BE2C (cell line): ENCODE data around the gene TBC1D21. TPM values are rescaled to one million over a fixed set of nuclear protein-coding genes. Genes with fewer than 3 reads are reported as not detected.

Experiments
- DNase-seq: peaks from one replicate; pipeline ENCODE4 v3.0.0-alpha.2; 2020
- H3K27me3 ChIP-seq: fragments of 250-450 bp; sonication (Bioruptor Pico); 2 replicates; pipeline ENCODE4 v1.5.1; 2020; ENCODE audit warnings: mild to moderate bottlenecking
- H3K36me3 ChIP-seq: fragments of 250-450 bp; sonication (Bioruptor Pico); 2 replicates; pipeline ENCODE4 v1.5.1; 2020; ENCODE audit warnings: mild to moderate bottlenecking
- H3K4me1 ChIP-seq: fragments of 250-450 bp; sonication (Bioruptor Pico); 2 replicates; pipeline ENCODE4 v1.5.1; 2020
- H3K4me3 ChIP-seq: 2 replicates; pipeline ENCODE4 v1.5.1; 2011; ENCODE audit warnings: low read depth, low read length
- H3K9me3 ChIP-seq: fragments of 250-450 bp; sonication (Bioruptor Pico); 2 replicates; pipeline ENCODE4 v1.5.1; 2020
- polyA plus RNA-seq: library from polyadenylated mRNA; unstranded; fragments of >200 nt; gene quantifications from one replicate; pipeline ENCODE4 v1.2.1, GENCODE V29; 2012; ENCODE audit warnings: low read depth, missing spikeins; ENCODE audit not compliant: insufficient read length, insufficient read depth
- TF ChIP-seq, protein P1 (sequence below): IDR thresholded peaks from 2 replicates; pipeline ENCODE4 v1.5.1; 2012; ENCODE audit warnings: mild to moderate bottlenecking, low read depth, low read length

TBC1D21 gene, protein sequence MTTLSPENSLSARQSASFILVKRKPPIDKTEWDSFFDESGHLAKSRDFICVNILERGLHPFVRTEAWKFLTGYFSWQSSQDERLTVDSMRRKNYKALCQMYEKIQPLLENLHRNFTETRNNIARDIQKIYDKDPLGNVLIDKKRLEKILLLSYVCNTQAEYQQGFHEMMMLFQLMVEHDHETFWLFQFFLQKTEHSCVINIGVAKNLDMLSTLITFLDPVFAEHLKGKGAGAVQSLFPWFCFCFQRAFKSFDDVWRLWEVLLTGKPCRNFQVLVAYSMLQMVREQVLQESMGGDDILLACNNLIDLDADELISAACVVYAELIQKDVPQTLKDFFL
- polyA plus RNA-seq: not detected

GRCh38 chr15:73873456-73873855 is at the start of gene TBC1D21:
TBC1D21 (plus strand) TSS chr15:73873564; CDS start chr15:73873710, 146 bp downstream.
- TF ChIP-seq, protein P1, sequence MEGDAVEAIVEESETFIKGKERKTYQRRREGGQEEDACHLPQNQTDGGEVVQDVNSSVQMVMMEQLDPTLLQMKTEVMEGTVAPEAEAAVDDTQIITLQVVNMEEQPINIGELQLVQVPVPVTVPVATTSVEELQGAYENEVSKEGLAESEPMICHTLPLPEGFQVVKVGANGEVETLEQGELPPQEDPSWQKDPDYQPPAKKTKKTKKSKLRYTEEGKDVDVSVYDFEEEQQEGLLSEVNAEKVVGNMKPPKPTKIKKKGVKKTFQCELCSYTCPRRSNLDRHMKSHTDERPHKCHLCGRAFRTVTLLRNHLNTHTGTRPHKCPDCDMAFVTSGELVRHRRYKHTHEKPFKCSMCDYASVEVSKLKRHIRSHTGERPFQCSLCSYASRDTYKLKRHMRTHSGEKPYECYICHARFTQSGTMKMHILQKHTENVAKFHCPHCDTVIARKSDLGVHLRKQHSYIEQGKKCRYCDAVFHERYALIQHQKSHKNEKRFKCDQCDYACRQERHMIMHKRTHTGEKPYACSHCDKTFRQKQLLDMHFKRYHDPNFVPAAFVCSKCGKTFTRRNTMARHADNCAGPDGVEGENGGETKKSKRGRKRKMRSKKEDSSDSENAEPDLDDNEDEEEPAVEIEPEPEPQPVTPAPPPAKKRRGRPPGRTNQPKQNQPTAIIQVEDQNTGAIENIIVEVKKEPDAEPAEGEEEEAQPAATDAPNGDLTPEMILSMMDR: no peak
- Histone ChIP-seq H3K36me3 (no peaks in the 10 kb centered on the region), H3K4me1 (no peaks in the 10 kb centered on the region), H3K27me3 (no peaks in the 10 kb centered on the region; the same call in none of the 2 replicates), H3K4me3 (no peak within 1 kb of the TSS), H3K9me3 (no peaks in the 10 kb centered on the region)
- no peak for DNase-seq

- DNase-seq: no peak
- TF ChIP-seq, protein P1: no peak
- no peaks in the 10 kb centered on the region for H3K36me3 ChIP-seq
- H3K27me3 ChIP-seq: no peaks in the 10 kb centered on the region; the same call in none of the 2 replicates
- H3K4me3 ChIP-seq: no peak overlapping the region
- H3K9me3 ChIP-seq: no peaks in the 10 kb centered on the region
- H3K4me1 ChIP-seq: no peaks in the 10 kb centered on the region
These were observed 46.6 kb upstream of the TBC1D21 start for GRCh38 chr15:73826711-73827251.

- H3K4me3 ChIP-seq: no peak overlapping the region
- DNase-seq: no peak
- H3K36me3 ChIP-seq: no peaks in the 10 kb centered on the region
- H3K4me1 ChIP-seq: no peaks in the 10 kb centered on the region
- TF ChIP-seq, protein P1: no peak
- H3K27me3 ChIP-seq: no peaks in the 10 kb centered on the region; the same call in none of the 2 replicates
- no peaks in the 10 kb centered on the region for H3K9me3 ChIP-seq
These were observed 43.8 kb upstream of the TBC1D21 start for GRCh38 chr15:73829523-73829922.

DNA sequence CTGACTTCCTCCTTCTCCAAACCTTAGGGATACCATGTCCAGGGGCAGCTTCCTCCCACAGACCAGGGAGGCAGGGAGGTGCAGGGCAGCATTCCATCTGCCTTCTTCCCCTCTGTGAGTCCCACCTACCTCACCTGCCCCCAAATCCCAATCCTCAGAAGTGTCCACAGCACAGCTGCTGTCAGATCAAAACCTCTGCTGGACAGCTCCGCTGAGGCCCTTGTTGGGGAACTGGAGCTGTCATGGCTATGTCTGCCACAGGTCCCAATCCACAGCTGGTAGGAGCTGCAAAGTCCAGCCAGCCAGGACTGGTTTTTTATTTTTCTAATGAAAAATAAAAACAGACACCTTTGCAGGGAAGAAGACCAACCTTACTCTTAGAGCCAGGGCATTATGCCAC is 40.7 kb upstream of the TBC1D21 start:
- Histone ChIP-seq H3K9me3 (no peaks in the 10 kb centered on the region), H3K4me1 (no peaks in the 10 kb centered on the region), H3K27me3 (peaks cover 9% of the 10 kb centered on the region), H3K4me3 (no peak overlapping the region), H3K36me3 (no peaks in the 10 kb centered on the region)
- TF ChIP-seq, protein P1: no peak
- DNase-seq: no peak

DNA sequence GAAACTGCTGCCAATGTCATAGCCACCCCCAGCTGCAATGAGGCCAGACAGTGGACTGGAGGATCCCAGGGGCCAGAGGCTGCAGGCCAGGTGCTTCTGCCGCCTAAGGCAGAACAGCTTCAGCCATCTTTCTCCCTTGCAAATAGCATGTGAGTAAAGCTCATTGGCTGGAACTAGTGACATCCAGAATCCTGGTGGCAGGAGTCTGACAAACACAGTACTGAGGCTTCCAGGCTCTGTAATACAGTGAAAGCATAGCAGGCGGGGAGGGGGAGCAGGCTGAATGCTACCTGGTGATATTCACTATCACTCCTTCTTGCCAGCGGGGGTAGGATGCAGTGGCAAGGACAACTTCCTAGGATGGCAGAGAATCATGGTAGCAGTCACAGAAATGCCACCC is 36.5 kb upstream of the TBC1D21 start:
- Histone ChIP-seq H3K36me3 (no peaks in the 10 kb centered on the region), H3K4me1 (peaks cover 5% of the 10 kb centered on the region), H3K27me3 (peaks cover 22% of the 10 kb centered on the region), H3K4me3 (no peak overlapping the region), H3K9me3 (no peaks in the 10 kb centered on the region)
- no peak for DNase-seq
- TF ChIP-seq, protein P1: no peak
